GM19099 (cell line): ENCODE measurements around the gene HS3ST3A1.

Experiments used
- POLR2A ChIP-seq: IDR thresholded peaks from 3 replicates; pipeline ENCODE4 v1.6.1; 2011; ENCODE audit warnings: low read depth; ENCODE audit not compliant: insufficient read length; ENCODE audit errors: extremely low read depth

Gene HS3ST3A1

DNA sequence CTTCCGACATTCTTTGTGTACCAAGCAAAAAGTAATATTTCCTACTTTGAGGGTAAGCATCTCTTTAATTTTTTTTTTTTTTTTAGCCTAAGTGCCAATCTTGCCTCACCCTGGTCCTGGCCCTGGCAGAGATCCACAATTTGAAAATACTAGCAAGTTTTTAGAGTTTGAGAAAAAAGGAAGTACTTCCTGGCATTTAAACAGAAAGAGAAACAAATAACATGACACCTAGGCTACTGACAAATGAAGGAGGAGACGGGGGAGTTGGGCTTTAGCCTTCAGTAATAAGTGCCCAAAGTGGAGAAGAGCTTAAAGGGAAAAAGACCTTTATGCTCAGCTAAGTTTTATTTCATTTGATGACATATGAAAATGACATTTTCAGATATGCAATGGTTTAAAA lies 92.8 kb downstream of the HS3ST3A1 start:
- TF ChIP-seq POLR2A, result no peak

DNA sequence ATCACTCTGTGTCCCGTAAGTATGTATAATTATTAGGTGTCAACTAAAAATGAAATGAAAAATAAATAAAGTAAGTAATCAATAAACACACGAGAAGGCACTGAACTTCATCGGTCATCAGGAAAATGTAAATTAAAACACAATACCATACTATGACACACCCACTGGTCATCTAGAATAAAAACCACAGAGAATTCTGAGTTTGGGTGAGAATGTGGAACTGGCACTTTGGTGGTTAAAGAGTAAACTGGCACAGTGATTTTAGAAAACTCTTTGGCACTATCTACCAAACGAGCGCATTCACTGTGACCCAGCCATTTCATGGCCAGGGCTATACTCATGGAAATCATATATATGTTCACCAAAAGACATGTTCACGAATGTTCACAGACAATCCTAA lies 98.2 kb downstream of the HS3ST3A1 start:
- TF ChIP-seq POLR2A, result no peak

DNA sequence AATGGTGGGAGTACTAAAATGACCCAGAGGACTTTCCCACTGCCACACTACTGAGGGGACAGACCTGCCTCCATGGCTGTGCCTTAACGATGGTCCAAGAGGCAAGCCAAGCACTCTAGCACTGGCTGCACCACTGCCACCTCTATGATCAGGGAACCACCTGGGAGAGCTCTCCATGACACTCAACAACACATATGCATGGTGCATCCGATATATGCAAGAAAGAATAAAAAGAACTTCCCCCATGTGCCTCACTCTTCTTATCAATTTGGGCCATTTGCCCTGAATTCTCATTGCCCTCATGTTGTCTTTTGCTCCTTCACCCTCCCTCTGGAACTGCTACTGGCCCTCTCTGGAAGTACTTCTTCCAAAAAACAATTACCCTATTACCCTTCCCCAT lies 99.5 kb downstream of the HS3ST3A1 start:
- no peak for TF ChIP-seq POLR2A

DNA sequence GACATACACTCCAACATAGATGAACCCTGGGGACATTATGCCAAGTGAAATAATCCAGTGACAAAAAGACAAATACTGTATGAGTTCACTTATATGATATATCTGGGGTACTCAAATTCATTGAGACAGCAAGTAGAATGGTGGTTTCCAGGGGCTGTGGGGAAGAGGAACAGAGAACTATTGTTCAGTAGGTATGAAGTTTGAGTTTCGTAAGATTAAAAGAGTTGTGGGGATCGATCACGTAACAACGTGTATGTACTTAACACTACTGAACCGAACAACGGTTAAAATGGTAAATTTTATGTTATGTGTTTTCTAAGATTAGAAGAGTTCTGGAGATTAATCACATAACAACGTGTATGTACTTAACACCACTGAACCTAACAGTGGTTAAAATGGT lies 100.8 kb downstream of the HS3ST3A1 start:
- TF ChIP-seq POLR2A, result no peak

DNA sequence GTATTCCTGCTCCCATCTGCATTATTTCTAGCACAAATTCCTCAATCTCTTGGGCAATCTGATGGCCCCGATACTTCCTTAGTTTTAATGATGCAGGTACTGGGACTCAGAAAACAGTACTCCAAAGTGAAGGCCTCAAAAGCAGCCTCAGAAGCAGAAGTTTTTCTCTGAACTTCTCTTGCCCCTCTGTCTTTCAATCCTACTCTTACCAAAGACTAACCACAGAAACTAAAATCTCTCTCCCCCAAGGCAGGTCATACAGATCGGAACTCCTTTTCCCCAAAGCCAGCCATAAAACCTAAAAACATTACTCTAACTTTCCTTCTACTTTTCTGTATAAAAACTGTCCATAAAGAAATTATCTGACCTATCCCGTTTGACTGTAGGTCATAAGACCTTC lies 103.5 kb downstream of the HS3ST3A1 start:
- TF ChIP-seq POLR2A, result no peak

DNA sequence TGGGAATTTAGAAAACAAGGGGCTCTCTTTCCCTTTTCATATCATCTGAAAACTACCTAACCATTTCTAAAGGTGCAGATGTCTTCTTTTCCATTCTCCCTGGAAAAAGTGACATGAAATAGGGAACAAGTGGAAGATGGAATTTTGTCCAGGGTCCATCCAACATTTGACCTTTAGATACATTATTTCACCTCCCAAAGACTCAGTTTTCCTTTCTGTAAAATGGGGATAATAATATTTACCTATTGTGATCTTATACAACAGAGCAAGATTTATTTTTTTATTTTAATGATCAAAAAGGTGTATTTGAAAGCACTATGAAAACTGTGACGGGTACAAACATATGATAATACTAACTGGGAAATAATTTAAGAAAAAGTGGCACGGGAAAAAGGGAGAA lies 106.3 kb downstream of the HS3ST3A1 start:
- TF ChIP-seq POLR2A, result no peak

DNA sequence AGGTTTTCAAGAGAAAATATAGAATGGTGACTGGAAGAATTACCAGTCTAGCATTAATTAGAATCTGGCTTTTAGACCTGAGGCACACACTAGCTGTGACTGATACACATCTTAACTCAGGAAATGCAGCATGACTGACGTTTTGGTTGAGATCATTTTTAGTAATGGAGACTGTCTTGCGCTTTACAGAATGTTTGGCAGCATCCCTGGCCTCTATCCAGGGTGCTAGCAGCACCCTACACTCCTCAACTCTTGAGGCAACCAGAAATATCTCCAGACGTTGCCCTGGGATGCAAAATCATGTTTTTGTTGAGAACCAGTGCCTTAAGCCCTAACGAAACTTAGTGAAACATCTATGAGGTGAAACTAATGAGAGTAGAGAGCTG lies 109.0 kb downstream of the HS3ST3A1 start:
- TF ChIP-seq POLR2A, result no peak

DNA sequence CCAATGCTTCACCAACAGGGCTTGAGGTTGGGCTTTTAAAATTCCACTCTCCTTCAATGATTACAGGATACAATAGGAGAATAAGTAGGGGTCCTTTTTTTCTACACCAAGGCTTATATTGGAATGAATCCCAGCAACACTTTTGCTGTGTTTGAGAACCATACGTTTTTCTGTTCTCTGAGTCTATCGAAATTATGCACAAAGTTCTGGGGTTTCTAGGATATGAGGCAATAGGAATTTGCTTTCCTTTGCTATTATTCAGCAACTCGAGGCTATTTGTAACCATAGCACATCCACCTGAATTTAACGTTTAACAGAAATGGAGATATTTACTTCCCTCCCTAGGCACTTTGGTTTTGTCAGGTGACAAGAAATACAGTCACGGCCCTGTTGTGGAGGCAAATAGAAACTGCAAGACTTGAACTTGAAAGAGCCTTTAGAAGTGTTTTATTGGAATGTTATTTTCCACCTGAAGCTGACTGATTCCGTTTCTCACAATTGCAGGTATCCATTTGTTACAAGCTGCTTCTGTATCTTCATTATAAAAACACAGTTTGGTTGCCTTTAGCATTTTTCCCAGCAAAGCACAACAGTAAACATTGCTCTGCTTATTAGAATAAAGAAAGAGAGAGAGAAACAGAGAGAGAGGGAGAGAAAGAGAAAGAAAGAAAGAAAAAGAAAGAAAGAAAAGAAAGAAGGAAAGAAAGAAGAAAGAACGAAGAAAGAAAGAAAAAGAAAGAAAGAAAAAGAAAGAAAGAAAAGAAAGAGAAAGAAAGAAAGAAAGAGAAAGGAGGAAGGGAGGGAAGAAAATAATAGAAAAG lies 109.6 kb downstream of the HS3ST3A1 start:
- TF ChIP-seq POLR2A, result no peak

DNA sequence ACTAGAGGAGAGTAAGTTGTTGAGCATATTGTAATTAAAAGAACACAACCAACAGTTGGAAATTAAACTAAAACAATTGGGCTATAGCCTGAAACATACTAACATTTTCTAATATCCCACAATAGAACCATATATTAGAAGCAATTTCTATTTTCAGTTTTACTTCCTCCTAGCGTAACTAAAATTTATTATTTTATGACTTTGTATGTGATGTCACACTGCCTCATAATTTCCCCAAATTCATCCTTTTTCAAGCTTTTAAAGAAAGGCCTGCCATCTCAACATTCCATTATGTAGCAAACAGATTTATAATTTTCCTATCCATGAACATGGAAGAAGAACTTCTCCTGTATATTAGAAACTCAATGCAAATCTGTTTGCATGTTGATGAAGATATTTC lies 110.2 kb downstream of the HS3ST3A1 start:
- TF ChIP-seq POLR2A, result no peak

DNA sequence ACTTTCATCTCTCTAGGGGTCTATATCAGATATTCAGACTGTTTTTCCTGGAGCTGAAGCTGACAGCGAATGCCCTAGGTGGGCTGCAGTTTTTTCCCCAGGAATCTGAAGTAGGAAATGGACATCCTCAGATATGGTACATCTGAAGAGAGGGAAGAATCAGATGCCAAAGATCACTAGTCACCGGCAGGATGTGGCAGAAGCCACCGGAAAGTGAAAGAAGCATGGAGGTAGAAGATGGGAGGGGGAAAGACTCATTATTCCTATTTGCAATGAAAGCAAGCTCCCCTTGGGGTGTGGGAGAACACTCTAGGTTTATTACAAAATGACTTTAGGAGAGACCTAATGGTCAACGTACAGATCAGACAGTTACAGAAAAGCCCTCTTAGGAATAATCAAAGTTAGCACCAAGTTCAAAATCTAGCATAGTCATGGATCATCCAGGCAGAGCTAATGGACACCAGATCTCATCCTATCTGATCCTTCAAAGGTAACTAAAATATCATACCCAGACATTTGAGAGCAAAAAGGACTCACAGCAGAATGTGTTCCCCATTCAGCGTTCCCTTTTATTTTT lies 110.7 kb downstream of the HS3ST3A1 start:
- TF ChIP-seq POLR2A, result no peak

DNA sequence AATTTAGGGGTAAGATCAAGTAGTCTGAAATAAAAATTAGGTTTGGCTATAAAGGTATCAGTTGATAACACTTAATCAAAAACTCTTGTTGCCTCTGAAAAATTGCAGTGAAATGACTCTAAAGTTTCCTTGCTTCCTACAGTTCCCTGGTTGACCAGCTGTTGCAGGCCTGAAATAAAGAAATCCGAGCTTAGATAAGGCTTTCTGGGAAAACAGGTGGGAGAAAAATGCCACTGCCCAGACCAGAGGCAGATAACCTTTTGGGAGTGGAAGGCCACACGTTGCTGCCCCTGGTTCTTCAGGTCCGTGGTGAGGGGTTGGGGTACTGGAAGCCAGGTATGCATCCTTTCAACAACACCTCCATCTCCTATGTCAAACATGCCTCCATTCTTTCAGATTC lies 111.3 kb downstream of the HS3ST3A1 start:
- no peak for TF ChIP-seq POLR2A

DNA sequence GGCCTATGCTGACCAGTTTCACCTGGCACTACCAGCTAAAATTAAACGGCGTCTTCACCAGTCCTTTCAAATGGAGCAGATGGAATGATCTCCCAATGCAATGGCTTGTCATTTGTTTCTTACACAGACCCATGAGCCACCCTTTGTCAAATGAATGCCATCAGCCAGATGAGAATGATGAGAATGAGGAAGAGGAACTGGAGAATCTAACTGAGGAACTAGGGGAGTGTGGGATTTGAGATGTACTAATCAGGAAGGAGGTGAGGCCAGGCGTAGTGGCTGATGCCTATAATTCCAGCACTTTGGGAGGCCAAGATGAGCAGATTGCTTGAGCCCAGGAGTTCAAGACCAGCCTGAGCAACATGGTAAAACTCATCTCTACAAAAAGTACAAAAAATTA lies 116.4 kb downstream of the HS3ST3A1 start:
- TF ChIP-seq POLR2A, result no peak

DNA sequence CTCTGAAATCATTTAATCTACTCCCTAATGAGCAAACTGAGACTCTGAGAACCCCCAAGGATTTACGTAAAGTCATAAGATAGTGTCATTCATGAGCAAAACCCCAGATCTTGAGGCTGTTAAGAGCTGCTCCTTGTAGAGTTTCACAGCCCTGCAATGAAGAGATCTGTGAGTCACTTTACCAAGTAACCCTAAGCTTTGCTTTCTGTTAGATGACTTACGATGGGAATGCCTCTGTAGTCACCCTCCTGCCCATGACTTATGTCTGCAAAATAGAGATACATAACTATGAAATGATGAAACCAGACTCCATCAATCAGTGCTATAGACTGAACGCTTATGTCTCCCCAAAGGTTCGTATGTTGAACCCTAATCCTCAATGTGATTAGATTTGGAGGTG lies 117.7 kb downstream of the HS3ST3A1 start:
- TF ChIP-seq POLR2A, result no peak

DNA sequence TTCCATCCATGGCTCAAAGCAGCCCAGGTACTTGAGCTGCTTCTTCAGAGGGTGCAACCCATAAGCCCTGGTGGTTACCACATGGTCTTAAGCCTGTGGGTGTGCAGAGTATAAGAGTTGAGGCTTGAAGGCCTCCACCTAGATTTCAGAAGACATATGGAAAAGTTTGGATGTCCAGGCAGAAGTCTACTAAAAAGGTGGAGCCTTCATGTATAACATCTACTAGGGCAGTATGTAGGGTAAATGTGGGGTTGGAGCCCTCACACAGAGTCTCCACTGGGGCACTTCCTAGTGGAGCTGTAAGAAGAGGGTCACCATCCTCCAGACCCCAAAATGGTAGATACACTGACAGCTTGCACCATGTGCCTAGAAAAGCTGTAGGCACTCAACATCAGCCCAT lies 120.9 kb downstream of the HS3ST3A1 start:
- TF ChIP-seq POLR2A, result no peak

DNA sequence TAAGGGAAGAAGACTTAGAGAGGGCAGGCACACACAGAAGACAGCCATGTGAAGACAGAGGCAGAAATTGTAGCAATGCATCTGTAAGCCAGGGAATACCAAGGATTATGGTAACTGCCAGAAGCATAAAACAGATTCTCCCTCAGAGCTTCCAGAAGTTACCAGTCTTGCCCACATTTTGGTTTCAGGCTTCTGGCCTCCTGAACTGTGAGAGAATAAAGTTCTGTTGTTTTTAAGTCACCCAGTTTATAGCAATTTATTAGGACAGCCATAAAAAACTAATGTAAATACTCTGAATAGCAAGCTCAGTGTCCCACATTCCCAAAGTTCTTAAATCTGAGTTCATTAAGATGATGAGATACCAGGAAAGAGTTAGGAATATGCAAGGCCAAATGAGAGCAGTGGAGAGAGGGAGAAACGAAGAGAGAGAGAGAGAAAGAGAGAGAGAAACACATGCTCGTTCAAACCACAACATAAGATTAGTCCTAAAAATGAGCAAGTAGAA lies 123.4 kb downstream of the HS3ST3A1 start:
- TF ChIP-seq POLR2A, result no peak

DNA sequence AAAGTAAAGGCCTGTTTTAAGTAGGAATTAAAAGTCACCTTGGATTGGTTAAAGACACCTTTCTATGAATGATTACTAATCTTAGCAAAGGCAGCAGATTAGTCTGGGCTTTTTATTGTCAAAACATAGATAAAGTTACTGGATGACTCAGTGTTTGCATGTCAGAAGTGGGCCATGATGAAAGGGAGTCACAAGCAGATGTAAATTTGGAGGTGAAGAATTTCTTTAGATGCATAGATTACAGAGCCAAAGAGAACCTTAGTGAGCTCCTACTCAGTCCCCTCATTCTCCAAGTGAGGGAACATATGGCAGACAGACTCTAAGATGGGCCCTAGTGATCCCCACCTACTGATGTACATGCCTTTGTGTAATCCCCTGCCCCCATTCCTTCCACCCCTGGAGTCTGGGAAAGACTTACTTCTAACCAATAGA lies 124.5 kb downstream of the HS3ST3A1 start:
- no peak for TF ChIP-seq POLR2A
